Measurements from ENCODE around the gene GRM2. TPM values are rescaled to one million over a fixed set of nuclear protein-coding genes. Genes with fewer than 3 reads are reported as not detected.

The GRM2 gene
- total RNA-seq, 1 experiment from 2014 or later = 1.9 TPM

DNA sequence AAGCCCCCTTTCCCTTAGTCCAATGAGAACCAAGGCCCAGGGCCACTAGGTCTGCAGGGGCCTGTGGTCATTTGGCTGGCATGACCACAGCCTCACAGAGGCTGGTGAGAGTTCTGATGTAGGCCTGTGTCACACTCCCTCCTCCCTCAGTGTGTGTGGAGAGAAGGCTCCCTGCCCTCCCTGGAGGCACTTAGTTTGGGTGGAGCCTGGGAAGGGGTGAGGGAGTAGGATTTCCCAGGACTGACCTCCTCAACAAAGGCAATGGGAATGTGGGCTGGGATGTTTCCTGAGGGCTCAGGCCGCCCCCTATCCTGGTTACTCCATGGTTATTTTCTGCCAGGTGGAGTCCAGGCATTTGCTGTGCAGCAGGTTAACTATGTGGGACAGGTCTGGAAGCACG is 28.2 kb upstream of the GRM2 start:
- H3K27me3 Mint-ChIP-seq (ENCODE audit: low read depth) = no peaks in the 10 kb centered on the region; the same call in 1 of the 2 replicates
- no CpG with 5 or more reads among the region's 2 CpGs for WGBS (ENCODE audit: extremely low coverage, insufficient read length, low lambda C conversion rate)
- H2BK15ac ChIP-seq (ENCODE audit: low read depth, low read length) = no peak overlapping the region
- H2BK20ac ChIP-seq (ENCODE audit: low read depth, low read length, poor library complexity, severe bottlenecking) = no peak overlapping the region
- no peak overlapping the region for H3K18ac ChIP-seq (ENCODE audit: insufficient read length, low read depth, low read length)
- H3K36me3 Mint-ChIP-seq (ENCODE audit: insufficient read depth in 1 of 3, low read depth in 3 of 3) = no peaks in the 10 kb centered on the region
- no peak for DNase-seq
- no peaks in the 10 kb centered on the region for H3K27me3 ChIP-seq (ENCODE audit: insufficient read depth, low read length)
- H3K9ac ChIP-seq (ENCODE audit: extremely low read depth, insufficient read length, low read length) = no peak overlapping the region
- no peak overlapping the region for H3T11ph ChIP-seq (ENCODE audit: low read length)
- no peak overlapping the region for H2BK120ac ChIP-seq (ENCODE audit: low read depth, low read length, poor library complexity, severe bottlenecking)
- TF ChIP-seq CTCF (conservative IDR thresholded peaks at IDR 0.05) = no peak
- no peak overlapping the region for H3K4me2 ChIP-seq (ENCODE audit: insufficient read depth, insufficient read length, low read length)
- H3K23me2 ChIP-seq (ENCODE audit: insufficient read length, low read depth, low read length, poor library complexity, severe bottlenecking) = no peaks in the 10 kb centered on the region
- H3K4me1 Mint-ChIP-seq = peaks cover 12 to 16% of the 10 kb centered on the region in 2 experiments
- no peak overlapping the region for H2AK5ac ChIP-seq (ENCODE audit: insufficient read length, low read length)
- no peak overlapping the region for H3K27ac ChIP-seq (ENCODE audit: insufficient read length, low read depth, low read length)
- H3K27ac Mint-ChIP-seq = peak overlapping the region in 1 of 3 experiments; percentile 35; a peak in 1 of 7 replicates
- H2BK5ac ChIP-seq (ENCODE audit: insufficient read length, low read length) = no peak overlapping the region
- no peak overlapping the region for H3K56ac ChIP-seq (ENCODE audit: insufficient read length, low read depth, low read length)
- no peaks in the 10 kb centered on the region for H4K20me1 ChIP-seq (ENCODE audit: control insufficient read depth, insufficient read depth, insufficient read length)
- H3K9me3 Mint-ChIP-seq = no peaks in the 10 kb centered on the region
- no peak overlapping the region for H4K91ac ChIP-seq (ENCODE audit: insufficient read length, low read depth, low read length)
- H2BK12ac ChIP-seq (ENCODE audit: insufficient read length, low read depth, low read length) = no peak overlapping the region
- no peaks in the 10 kb centered on the region for H3K79me1 ChIP-seq (ENCODE audit: insufficient read depth, low read depth, low read length, poor library complexity, severe bottlenecking)
- no peak overlapping the region for H3K4ac ChIP-seq (ENCODE audit: low read depth, low read length)
- H2AFZ ChIP-seq (ENCODE audit: low read length) = no peak overlapping the region
- no peak overlapping the region for H3K23ac ChIP-seq (ENCODE audit: insufficient read length, low read depth, low read length)
- H3K9me3 ChIP-seq (ENCODE audit: control insufficient read depth, low read depth, low read length) = no peaks in the 10 kb centered on the region
- H4K8ac ChIP-seq (replicated peaks; ENCODE audit: insufficient read length, low read depth, low read length) = no peak overlapping the region
- no peaks in the 10 kb centered on the region for H3K79me2 ChIP-seq (ENCODE audit: insufficient read depth, low read length)
- H4K5ac ChIP-seq (ENCODE audit: insufficient read length, low read depth, low read length) = no peak overlapping the region
- H3K4me1 ChIP-seq (ENCODE audit: insufficient read depth, low read length) = no peaks in the 10 kb centered on the region; the same call in 1 of the 2 replicates
- H3K14ac ChIP-seq (ENCODE audit: insufficient read depth, low read length) = no peak overlapping the region
- H3K4me3 Mint-ChIP-seq = no peak overlapping the region
